Thyroid gland (tissue), 4 donors: Measurements from ENCODE around the gene PKIG.

ENCODE experiments used
- CTCF ChIP-seq, 6 experiments: fragments of 200-600 bp in 3 of 6; fragments of 450-650 bp in 3 of 6; sonication (generic) in 3 of 6; IDR thresholded peaks; one replicate each; pipeline ENCODE4 v1.5.1; 2016 to 2019; ENCODE audit warnings: antibody characterized with exemption in 6 of 6, mild to moderate bottlenecking in 2 of 6, inconsistent platforms in 1 of 6, moderate library complexity in 1 of 6
- POLR2A ChIP-seq, 2 donors: fragments of 450-650 bp; IDR thresholded peaks; one replicate each; pipeline ENCODE4 v1.6.1; 2017; ENCODE audit warnings: antibody characterized with exemption in 2 of 2, mild to moderate bottlenecking in 2 of 2, moderate library complexity in 1 of 2

GRCh38 chr20:44593751-44594150 is 11.4 kb downstream of the PKIG start:
- TF ChIP-seq CTCF (IDR thresholded peaks at IDR 0.05) = no peak
- TF ChIP-seq POLR2A (IDR thresholded peaks at IDR 0.05) = no peak
